HCT116 (cell line): ENCODE data around the gene MANBA.

ENCODE experiments used
- ATF3 ChIP-seq: IDR thresholded peaks from 2 replicates; pipeline ENCODE4 v1.6.1; 2012
- CEBPB ChIP-seq: IDR thresholded peaks from 2 replicates; pipeline ENCODE4 v1.6.1; 2012; ENCODE audit warnings: low read depth
- EZH2 ChIP-seq: fragments of 200-600 bp; sonication (generic); IDR thresholded peaks from 2 replicates; pipeline ENCODE4 v1.6.1; 2017; ENCODE audit warnings: antibody characterized with exemption, mixed run types
- EZH2phosphoT487 ChIP-seq: fragments of 200-600 bp; IDR thresholded peaks from 2 replicates; pipeline ENCODE4 v1.6.1; 2018; ENCODE audit warnings: antibody characterized with exemption, borderline replicate concordance
- POLR2A ChIP-seq: IDR thresholded peaks from 2 replicates; pipeline ENCODE4 v1.7.0; 2011; ENCODE audit warnings: borderline replicate concordance; ENCODE audit not compliant: insufficient read depth, insufficient read length; ENCODE audit errors: extremely low read depth
- POLR2AphosphoS5 ChIP-seq: IDR thresholded peaks from 2 replicates; pipeline ENCODE4 v1.6.1; 2011; ENCODE audit warnings: mild to moderate bottlenecking, low read depth, low read length, moderate library complexity
- RAD21 ChIP-seq: IDR thresholded peaks from 2 replicates; pipeline ENCODE4 v1.6.1; 2012; ENCODE audit warnings: low read depth, mild to moderate bottlenecking
- SP1 ChIP-seq: IDR thresholded peaks from 2 replicates; pipeline ENCODE4 v1.6.1; 2012; ENCODE audit warnings: low read depth
- TCF7L2 ChIP-seq: IDR thresholded peaks from 2 replicates; pipeline ENCODE4 v1.7.0; 2011; ENCODE audit warnings: borderline replicate concordance, inconsistent platforms; ENCODE audit not compliant: insufficient read depth, insufficient read length; ENCODE audit errors: extremely low read depth
- YY1 ChIP-seq: IDR thresholded peaks from 2 replicates; pipeline ENCODE4 v1.6.1; 2011; ENCODE audit warnings: low read length, low read depth, moderate library complexity, mild to moderate bottlenecking; ENCODE audit not compliant: insufficient replicate concordance; ENCODE audit errors: extremely low read depth
- ZFX ChIP-seq: fragments of 450-650 bp; IDR thresholded peaks from 2 replicates; pipeline ENCODE4 v1.6.1; 2017
- ZNF274 ChIP-seq: fragments of 200-500 bp; sonication (Bioruptor generic); IDR thresholded peaks from 2 replicates; pipeline ENCODE4 v1.6.1; 2014; ENCODE audit warnings: mild to moderate bottlenecking, low read depth, low read length, inconsistent platforms
- TF ChIP-seq, protein P1 (sequence below), 3 experiments: fragments of 200-600 bp in 1 of 3; sonication (generic) in 1 of 3; IDR thresholded peaks in 2 of 3; conservative IDR thresholded peaks in 1 of 3; 2 replicates each; pipeline ENCODE4 v1.5.1; 2012 to 2017; ENCODE audit warnings: low read depth in 2 of 3, low read length in 2 of 3, antibody characterized with exemption in 1 of 3, borderline replicate concordance in 1 of 3, control low read depth in 1 of 3, mild to moderate bottlenecking in 1 of 3, mixed read lengths in 1 of 3, mixed run types in 1 of 3, moderate library complexity in 1 of 3; ENCODE audit not compliant: insufficient read depth in 1 of 3
- TF ChIP-seq, protein P2 (sequence below): IDR thresholded peaks from 2 replicates; pipeline ENCODE4 v1.6.1; 2011; ENCODE audit warnings: mild to moderate bottlenecking, low read length, moderate library complexity; ENCODE audit not compliant: insufficient replicate concordance; ENCODE audit errors: extremely low read depth

GRCh38 chr4:102612824-102613366 is 147.9 kb downstream of the MANBA start:
- TF ChIP-seq TCF7L2 (no peak), EZH2 (no peak), EZH2phosphoT487 (no peak), POLR2AphosphoS5 (no peak), CEBPB (no peak), POLR2A (no peak), ATF3 (no peak), RAD21 (no peak), ZNF274 (no peak), SP1 (no peak), YY1 (no peak), ZFX (no peak)
- TF ChIP-seq, protein P1, sequence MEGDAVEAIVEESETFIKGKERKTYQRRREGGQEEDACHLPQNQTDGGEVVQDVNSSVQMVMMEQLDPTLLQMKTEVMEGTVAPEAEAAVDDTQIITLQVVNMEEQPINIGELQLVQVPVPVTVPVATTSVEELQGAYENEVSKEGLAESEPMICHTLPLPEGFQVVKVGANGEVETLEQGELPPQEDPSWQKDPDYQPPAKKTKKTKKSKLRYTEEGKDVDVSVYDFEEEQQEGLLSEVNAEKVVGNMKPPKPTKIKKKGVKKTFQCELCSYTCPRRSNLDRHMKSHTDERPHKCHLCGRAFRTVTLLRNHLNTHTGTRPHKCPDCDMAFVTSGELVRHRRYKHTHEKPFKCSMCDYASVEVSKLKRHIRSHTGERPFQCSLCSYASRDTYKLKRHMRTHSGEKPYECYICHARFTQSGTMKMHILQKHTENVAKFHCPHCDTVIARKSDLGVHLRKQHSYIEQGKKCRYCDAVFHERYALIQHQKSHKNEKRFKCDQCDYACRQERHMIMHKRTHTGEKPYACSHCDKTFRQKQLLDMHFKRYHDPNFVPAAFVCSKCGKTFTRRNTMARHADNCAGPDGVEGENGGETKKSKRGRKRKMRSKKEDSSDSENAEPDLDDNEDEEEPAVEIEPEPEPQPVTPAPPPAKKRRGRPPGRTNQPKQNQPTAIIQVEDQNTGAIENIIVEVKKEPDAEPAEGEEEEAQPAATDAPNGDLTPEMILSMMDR (IDR thresholded peaks at IDR 0.05 in 2 of 3, conservative IDR thresholded peaks at IDR 0.05 in 1 of 3; ENCODE audit: borderline replicate concordance in 1 of 3, insufficient read depth in 1 of 3, low read depth in 2 of 3, low read length in 2 of 3), result no peak
- TF ChIP-seq, protein P2, sequence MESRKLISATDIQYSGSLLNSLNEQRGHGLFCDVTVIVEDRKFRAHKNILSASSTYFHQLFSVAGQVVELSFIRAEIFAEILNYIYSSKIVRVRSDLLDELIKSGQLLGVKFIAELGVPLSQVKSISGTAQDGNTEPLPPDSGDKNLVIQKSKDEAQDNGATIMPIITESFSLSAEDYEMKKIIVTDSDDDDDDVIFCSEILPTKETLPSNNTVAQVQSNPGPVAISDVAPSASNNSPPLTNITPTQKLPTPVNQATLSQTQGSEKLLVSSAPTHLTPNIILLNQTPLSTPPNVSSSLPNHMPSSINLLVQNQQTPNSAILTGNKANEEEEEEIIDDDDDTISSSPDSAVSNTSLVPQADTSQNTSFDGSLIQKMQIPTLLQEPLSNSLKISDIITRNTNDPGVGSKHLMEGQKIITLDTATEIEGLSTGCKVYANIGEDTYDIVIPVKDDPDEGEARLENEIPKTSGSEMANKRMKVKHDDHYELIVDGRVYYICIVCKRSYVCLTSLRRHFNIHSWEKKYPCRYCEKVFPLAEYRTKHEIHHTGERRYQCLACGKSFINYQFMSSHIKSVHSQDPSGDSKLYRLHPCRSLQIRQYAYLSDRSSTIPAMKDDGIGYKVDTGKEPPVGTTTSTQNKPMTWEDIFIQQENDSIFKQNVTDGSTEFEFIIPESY, result no peak
